Heart left ventricle (tissue), 13 donors: ENCODE measurements around the gene CMA1.

Experiments
- POLR2A ChIP-seq, 2 donors: fragments of 450-650 bp; IDR thresholded peaks; one replicate each; pipeline ENCODE4 v1.6.1; 2017; ENCODE audit warnings: antibody characterized with exemption in 2 of 2, mild to moderate bottlenecking in 2 of 2, moderate library complexity in 2 of 2
- TF ChIP-seq, protein P1 (sequence below), 12 donors: fragments of 200-600 bp; sonication (generic) in 4 of 12; IDR thresholded peaks; one replicate each; pipeline versions ENCODE4 v1.5.0 to v1.8.0; 2018 to 2022; ENCODE audit warnings: antibody characterized with exemption in 12 of 12, mild to moderate bottlenecking in 5 of 12
- donor health status: ischemic (EF 13 %, LVEDD 7.1; RV severe dilation, severe dysfunction).
- donor health status: DM: no; HTN: yes; CAD: no.
- donor health status: DM: no; HTN: no; CAD: no.
- donor health status: ischemic (EF 25% LVEDD 6.9; RV normal size, moderate dysfunction).
- donor health status: ischemic (EF 25% LVEDD 5.7; RV mildly dilated, moderate dysfunction).
- donor health status: ischemic (EF 35%, LVEDD 5.7; RV mildly dilated, moderate dysfunction).
- donor health status: nonischemic (EF 11% LVEDD 7.7; RV severe dilation, severe dysfunction).
- donor health status: DM: yes; HTN: yes; CAD: no.
- donor health status: PGD.
- donor health status: ischemic (EF 29% LVEDD 5.4; RV normal size, mild dysfunction).
- donor health status: nonischemic (EF 23%, LVEDD 6.1; RV moderate dilation, normal function).

DNA sequence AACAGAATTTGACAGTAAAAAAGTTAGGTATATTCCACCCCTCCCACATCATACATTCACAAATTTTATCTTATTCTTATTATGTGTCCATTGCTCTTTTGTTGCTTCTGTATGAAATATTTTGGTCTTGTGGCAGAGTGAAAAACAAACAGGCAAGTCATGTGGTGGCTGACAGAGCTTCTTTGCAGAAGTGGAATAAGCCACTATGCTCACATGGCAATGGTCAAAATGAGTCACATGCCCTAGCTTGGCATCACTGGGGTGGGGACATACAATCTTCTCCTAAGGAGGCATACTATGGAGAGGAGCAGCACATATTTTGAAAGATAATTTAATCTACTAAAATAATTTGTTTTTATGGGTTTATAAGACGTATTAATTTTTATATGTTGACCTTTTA, 27.7 kb upstream of the CMA1 start:
- no peak for TF ChIP-seq POLR2A (IDR thresholded peaks at IDR 0.05)
- TF ChIP-seq, protein P1, sequence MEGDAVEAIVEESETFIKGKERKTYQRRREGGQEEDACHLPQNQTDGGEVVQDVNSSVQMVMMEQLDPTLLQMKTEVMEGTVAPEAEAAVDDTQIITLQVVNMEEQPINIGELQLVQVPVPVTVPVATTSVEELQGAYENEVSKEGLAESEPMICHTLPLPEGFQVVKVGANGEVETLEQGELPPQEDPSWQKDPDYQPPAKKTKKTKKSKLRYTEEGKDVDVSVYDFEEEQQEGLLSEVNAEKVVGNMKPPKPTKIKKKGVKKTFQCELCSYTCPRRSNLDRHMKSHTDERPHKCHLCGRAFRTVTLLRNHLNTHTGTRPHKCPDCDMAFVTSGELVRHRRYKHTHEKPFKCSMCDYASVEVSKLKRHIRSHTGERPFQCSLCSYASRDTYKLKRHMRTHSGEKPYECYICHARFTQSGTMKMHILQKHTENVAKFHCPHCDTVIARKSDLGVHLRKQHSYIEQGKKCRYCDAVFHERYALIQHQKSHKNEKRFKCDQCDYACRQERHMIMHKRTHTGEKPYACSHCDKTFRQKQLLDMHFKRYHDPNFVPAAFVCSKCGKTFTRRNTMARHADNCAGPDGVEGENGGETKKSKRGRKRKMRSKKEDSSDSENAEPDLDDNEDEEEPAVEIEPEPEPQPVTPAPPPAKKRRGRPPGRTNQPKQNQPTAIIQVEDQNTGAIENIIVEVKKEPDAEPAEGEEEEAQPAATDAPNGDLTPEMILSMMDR (IDR thresholded peaks at IDR 0.05): no peak
